Activated CD4-positive, alpha-beta T cell treated with anti-CD3 and anti-CD28 coated beads, Interleukin-2, amount 50 U/mL, for 48 hours (primary cell): ENCODE results near the gene DCC.

Experiments used
- DNase-seq, 2 experiments: peaks; one replicate each; pipeline ENCODE4 v3.0.0-alpha.2; 2020

DCC gene

DNA sequence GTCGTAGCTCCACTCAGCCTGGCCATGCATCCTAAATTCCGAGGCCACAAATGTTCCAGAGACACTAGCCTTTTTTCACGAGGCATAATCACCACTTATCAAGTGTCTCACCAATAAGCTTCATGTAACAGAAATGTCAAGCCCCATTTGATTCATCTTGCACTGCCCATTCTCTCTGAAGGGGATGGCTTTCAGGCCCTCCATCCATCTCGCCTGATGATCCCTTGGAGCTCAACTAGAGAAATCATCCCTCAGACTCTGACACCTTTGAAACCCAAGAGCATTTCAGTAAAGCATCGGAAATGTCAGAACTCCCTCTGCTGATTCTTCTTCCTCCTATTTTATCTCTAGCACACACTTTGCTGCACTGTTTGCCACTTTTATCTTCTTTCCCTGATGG, 91.7 kb downstream of the DCC start:
- DNase-seq, result no peak

DNA sequence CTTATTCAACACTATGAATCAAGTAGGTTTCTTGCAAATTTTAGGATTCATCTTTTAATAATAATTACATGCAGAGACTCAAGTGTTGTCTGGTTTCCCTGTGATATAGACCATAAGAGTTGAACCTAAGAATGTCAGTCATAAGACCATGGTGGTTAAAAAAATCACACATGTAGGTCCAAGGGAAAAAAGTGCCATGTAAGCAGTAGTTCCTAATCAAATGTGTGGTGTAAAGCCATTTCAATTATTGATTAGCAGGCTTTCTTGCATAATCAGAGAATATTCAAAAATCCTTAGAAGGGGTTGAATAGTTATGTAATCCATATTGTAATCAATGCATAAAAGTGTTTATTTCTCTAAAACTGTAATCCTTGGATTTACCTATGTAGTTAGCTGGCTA, 93.8 kb downstream of the DCC start:
- DNase-seq, result no peak

DNA sequence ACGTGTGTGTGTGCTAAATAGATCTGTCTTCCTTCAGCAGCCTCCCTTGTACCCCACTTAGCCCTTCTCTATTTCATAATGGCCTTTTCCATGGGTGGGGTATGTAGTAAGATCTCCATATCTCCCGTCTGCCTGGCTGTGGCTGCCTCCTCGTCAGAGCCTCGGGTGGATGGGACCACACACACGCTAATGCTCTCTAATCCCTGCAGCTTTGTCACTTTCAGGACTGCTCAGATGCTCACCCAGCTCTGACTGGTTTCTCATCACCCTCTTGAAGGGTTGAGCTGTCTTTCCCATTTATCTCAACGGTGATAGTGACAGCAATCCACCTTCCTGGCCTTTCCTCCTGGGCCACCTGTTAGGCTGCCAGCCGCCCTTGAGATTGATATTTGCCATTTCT, 95.3 kb downstream of the DCC start:
- DNase-seq, result no peak

DNA sequence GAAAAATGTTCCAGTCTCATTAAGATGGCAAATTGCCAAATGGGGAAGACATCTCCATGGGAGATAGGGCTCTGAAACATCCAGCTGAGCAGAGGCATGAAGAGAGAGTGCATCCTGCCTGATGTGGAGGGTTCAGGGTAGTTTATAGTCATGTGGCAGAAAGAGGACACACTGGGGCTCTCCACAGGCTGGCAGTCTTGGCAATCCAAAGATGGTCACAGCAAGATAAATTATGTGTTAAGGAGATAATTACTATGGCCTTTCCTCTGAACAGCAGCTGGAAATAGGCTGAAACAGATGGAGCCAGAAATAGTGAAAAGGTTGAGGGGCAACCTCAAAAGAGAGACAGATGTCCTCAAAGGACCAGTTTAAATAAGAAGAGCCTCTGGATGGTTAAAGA, 97.2 kb downstream of the DCC start:
- DNase-seq, result no peak

DNA sequence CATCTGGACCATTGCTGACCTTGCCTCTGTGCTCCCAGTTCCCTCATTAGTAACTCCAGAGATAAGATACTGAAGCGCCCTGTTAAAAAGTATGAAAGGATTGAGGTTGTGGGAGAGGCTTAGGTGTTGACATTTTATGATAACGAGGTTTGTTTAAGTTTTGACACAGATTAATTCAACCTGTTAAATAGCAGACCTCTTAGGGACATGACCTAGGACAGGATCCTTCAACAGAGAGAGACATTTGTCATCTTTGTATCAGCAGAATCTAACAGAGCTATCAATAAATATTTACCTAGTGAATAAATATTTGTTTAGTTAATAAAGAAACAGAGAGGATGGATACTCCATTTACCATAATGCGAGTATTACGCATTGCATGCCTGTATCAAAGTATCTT, 99.5 kb downstream of the DCC start:
- no peak for DNase-seq

DNA sequence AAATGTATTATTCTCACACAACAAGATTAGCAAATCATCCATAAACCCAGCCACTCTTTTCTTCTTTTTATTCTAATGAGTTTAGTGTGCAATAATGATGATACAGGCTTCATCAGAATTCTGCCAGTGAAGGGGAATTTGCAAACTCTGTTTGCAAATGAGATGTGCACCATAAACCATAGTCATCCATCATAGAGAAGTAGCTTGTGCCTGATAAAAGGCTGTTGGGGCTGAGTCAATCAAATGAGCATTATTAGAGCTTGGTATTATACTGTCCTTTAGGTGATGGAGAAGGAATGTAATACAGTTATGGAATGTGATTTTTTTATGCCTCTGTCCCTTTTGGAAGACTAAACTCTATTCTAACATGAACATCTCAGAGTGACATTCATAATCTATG, 101.8 kb downstream of the DCC start:
- DNase-seq, result no peak

DNA sequence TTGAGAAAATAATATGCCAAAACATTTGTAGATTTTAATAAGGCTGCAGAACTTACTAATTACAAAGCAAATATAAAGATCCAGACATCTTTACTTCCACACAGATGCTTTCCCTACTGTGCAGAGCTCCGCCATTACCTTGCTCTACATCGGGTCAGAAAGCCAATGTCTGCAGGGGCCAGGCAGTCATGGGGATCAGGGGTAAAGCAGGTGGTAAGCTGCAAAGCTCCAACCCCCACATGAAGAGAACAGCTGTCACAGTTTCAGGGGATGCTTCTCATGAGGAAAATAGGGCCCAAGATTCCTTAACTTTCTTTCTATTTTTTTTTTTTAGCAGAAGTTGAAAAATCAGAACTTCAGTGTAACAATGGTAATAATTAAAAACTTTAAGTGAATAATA, 102.7 kb downstream of the DCC start:
- no peak for DNase-seq

DNA sequence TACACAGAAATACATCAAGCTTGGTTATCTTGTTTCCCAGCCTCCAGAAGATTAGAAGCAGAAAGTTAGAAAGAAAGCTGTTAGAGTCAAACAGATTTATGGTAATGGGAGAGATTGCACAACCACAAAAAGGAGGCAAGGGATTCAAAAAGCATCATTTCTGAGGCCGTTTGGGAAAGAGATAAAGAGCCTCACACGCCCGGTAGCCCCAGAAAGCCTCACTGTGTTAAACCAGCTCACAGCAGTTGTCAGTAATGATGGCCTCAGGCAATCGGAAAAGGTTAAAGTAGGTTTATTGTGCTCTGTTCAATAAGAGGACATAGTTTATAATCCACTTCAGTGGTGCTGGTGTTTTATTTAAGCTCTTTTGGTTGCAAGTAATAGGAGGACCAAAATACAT, 111.3 kb downstream of the DCC start:
- no peak for DNase-seq

DNA sequence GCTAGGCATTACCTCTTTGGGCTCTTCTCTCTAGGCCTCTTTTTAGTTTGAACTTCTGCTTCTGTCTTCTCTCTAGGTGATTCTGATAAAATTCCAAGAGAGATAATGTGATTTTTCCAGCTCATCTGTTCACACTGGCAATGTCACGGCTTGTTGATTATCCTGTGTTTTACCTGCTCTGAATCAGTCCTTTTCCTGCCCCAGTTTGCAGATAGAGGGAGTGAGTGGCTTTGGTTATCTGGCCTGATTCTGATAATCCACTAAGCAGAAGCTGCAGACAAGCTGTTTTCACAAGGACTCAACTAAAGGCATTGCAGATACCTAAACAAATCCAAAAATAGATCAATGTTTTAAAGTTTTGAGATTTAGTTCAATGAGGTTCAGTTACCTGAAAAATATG, 111.9 kb downstream of the DCC start:
- DNase-seq, result no peak

DNA sequence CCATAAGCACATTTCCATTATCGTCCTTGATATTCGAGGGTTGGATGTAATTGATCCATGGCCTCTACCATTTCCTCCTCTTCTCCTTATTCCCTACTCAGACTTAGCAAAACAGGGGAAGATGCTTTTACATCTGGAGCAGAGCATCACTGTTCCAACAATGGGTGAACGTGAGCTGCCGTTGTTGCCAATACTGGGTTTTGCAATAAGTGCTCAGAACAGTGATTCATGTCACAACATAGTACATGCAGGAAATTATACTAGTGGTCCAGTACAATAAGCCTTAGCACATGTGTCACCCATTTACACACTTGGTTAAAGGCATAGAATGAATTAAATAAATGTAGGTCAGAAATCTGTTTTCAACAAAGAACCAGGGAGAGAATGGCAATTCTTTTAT, 112.4 kb downstream of the DCC start:
- no peak for DNase-seq

DNA sequence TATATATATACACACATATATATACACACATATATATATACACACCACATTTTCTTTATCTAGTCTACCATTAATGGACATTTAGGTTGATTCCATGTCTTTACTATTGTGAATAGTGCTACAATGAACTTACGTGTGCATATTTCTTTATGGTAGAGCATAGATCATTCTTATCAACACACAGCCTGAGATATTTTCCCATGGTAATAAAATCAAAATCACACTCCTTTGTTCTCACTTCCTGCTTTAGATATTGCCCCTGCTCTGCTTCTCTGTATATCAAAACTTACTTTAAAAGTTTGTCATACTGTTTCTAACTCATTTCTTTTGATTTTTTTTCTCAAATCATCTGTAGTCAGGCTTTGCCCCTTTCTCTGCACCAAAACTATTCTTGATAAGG, 119.9 kb downstream of the DCC start:
- no peak for DNase-seq

DNA sequence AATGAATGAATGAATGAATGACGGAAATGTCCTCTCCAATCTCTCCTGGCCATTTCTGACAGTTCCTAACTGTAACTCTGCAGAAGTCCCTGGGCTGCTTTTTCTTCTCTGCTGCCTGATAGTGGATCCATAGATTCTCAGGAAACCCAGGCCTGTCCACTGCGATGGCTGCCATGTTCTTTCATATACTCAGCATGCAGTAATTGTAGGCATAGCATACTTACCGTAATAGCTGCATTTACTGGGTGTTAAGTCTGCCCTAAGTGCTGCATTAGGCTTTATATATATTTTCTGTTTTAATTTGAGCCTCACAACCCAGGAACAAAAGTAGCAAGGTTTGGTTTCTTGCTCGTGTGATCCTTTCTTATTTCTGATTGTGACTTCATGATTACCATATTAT, 122.9 kb downstream of the DCC start:
- DNase-seq, result no peak

DNA sequence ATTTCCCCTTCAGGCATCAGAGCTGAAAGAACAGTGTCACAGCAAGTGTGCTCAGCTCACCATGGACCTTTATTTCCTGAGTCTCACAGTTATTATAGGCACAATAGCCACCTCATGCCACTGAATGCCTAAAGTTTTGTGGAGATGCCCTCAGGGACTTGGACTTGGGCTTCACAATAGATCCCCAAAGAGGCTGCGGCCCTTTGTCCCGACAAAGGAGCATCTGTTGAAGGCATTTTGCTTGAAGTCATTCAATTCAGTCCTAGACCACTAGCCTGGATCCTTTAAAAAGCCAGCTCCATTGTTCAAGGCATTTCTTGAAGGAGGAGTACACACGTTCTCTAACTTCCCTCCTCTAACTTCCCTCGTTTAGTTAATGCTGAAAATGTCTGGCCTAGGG, 125.4 kb downstream of the DCC start:
- DNase-seq, result no peak

DNA sequence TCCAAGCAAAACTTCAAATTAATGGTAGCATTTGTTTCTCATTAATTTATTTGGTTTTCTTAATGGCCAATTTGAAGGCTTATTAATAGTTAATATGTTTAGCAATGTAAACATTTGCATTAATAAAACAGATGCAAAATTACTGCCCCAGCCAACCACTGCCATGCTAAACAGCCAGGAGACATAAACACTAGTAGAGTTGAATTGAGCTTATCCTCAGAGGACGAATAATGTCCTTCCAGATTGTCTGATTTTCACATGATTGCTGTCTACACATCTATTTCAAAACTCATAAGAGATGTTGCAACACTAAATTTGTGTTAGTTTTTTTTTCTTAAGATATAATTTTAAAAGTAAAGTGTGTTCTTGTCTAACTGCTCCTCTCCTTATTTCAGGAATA, 128.5 kb downstream of the DCC start:
- DNase-seq, result no peak

DNA sequence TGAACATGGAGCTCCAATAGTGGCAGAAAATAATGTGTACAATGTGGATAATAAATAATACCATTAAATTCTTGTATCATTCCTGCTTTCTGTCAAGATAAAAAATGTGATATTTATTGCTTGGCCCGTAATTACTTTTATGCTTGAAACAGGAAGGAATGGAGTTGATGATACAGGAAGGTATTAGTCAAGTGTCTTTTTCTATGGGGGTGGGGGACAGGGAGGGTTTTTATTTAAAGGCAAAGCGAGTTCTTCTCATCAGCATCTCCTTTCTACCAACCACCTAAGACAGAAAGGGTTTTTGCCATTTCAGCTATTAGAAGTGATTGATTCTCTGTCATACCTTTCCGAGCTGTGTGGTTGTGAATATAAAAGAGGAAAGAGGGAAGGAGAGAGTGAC, 135.3 kb downstream of the DCC start:
- no peak for DNase-seq

DNA sequence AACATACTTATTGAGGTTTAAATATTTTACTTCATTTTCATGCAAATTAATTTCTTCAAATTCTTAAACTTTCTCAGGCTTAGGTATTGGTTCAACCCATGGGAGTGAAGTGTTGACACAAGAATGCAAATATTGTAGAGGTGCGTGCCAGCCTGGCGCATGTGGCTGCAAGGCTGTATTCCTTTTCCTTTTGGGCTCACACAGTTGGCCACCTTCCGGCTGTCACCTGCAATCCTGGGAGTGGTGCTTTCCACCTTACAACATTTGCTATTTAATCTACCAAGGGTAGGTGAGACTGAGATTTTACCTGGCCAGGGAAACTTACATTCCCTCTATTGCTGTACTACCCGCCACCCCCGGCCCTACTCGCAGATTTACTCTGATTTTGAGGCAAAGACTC, 141.1 kb downstream of the DCC start:
- DNase-seq, result no peak

DNA sequence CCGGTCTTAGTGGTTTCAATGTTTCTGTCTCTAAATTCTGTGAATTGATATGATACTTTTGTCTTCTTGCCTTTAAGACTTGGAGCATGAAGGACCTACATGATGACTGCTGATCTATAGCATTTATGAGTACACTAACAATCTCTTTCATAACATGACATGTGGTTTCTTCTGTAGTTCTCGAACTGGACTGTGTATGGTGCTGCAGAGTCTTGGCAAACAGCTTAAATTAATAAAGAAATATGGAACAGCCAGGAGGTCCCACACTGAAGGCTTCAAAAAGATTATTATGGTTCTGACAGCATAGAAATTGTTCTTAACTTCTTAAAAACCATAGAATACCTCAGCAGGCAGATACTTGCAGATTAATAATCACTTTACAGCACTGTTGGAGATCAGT, 145.0 kb downstream of the DCC start:
- DNase-seq, result no peak

DNA sequence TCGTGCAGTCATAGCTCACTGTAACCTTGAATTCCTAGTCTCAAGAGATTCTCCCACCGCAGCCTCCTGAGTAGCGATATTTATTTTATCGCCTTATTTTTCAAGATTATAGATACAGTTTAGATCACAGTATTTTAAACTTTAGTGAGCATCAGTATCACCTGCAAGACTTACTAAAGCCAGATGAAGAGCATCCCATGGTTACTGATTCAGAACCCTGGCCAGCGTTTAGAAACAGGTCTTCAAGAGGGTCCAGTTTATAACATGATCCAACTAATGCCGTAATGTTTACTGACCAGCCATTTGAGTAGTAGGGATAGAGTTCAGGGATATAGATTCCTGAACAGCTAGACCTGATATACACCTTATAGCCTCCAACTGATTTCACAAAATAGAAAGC, 146.1 kb downstream of the DCC start:
- no peak for DNase-seq

DNA sequence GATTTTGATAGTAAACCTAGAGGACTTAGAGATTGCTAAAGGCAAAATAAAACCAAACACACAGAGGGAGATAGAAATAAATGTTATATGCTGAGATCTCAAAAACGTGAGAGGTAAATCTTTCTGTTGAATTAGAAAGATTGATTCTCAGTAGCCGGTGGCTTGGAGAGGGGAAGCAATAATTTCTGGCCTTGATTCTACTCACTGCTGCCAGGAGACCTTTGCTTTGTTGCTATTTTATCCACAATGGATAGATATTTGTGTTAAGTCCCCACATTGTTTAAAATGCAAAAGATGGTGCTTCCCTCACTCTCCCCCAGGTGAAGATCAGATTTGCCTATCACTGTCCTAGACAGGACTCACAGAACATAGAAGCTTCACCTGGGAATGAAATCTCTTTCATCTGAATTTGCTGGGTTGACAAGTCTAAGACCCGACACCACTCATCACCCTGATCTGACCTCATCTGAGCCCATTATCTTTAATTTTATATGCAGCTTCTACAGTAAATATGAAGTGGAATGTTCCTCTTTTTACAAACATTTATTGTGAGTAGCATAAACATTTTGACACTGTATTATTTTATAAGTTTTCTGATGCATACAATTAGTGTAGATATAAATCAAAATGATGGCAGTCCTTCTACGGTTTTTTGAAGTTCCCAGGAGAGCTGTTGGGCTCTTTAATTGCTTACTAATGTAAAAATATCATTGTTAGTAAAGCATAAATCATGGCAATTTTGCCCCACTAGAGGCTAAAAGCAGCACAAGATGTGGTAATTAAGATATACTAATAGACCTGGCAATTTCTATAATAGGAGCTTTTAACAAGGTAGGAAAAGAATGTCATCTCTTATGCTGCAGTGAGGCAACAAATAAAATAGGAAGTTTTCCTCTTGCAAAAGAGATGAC, 149.7 kb downstream of the DCC start:
- DNase-seq, result no peak

DNA sequence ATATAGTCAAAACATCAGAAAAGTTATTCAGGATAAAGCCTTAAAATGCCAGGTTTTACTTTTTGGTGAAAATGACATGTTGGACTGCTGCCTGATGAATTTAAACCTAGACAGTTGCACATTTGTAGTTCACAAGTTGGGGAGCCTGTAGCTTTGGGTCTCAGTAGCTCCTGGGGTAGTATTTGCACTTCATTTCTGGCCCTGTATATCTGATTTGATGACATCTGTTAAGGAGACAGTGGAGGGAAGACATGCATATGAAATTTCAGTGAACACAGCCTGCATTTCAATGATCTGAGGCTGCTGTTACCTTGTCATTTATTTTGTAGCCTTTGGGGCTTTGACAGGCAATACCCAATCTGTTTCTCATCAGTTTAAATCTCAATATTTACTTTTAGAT, 156.4 kb downstream of the DCC start:
- no peak for DNase-seq

DNA sequence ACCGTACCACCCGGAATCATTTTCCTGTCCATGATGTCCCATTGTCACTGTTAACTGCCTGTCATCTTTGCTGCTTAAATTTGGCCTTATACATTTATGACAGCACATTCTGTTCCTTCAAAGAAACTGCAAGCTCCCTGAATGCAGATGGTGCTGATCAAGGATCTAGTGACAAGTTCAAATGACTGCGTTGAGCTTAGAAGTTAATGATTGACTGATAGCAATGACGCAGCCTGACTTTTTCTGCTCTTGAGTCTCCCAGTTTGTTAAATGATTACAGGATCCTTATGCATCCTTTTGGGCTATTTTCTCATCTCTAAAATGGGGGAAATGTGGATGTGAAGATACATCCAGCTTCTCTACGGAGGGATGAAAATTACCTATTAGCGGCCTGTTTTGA, 159.0 kb downstream of the DCC start:
- no peak for DNase-seq

DNA sequence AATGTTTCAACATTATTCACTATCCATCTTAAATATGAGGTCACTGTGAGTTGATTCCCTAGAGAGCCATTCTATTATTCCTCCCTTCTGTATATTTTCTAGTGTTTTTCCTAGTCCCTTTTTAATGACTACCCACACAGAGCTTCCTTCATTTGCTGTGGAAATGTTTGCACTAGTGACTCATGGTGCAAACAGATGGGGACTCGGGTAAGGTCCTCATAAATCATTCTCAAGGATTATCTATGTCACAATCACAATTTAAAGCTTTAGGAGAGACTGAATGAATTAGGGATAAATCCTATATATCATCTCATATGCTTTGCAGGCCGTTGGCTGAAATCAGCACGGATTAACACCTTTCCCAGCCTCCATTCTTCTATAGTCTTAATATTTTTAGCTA, 159.6 kb downstream of the DCC start:
- DNase-seq, result no peak

DNA sequence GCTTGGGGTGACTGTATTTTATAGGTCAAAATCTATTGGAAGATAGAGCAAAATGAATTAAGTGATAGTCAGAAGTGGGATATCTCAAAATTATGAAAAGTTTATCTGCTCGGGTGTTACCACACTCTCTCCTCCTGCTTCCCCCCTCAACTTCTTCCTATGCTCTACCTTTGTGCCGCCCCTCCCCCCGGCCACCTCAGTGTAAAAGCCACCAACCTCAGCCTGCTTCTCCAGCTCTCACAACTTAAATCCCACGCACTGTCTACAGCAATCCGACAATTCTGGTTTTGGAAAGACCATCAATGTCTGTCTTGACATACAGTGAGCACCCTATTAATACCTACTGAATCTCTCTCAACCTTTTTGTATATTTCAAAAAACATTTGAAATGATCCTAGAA, 164.6 kb downstream of the DCC start:
- no peak for DNase-seq

DNA sequence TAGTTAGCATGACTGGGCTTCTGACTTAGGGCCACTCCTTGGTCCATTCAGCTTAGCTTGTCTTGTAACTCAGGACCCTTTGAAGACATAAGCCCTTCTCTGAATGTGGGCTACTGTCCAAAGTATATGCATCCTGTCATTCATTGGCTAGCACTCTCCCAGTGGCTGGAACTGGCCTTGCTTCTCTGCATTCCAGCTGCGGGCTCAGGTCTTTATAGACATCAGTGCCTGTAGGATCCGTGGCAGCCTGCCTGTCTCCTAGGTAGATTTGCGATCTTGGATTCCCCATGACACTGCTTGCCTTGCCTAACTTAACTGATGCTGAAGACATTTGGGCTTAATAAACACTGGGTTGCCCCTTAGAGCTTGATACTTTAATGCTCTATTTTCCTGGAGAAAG, 170.1 kb downstream of the DCC start:
- DNase-seq, result no peak

DNA sequence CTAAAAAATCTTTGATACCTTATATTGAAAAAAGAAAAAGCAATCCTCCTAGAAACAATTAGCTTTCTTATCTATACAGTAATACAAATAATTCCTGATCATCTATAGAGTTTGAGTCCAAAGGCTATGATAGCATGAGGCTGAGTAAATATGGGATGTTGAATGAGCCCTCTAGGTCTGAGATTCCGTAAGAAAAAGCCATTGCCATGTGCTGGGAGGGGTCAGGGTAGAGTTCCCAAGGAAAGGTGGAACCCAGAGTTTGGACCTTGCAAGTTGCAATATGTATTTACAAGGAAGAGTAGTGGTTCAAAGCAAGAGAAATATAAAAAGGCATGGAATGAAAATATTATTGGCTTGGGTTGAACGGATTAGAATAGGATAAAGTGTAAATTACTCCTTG, 178.1 kb downstream of the DCC start:
- DNase-seq, result no peak
